GM19438 (cell line): ENCODE data around the gene SIK2.
"Not testable (repeated sequence)": the region's sequence is repeated elsewhere in the genome, so short reads cannot be mapped to it uniquely, and the experiment has no call there.

Source experiments
- ATAC-seq: cut with Tn5 transposase; IDR thresholded peaks from one replicate; pipeline ENCODE4 v1.9.1; 2021; ENCODE audit warnings: low read depth; ENCODE audit not compliant: unreplicated experiment

Gene SIK2

DNA sequence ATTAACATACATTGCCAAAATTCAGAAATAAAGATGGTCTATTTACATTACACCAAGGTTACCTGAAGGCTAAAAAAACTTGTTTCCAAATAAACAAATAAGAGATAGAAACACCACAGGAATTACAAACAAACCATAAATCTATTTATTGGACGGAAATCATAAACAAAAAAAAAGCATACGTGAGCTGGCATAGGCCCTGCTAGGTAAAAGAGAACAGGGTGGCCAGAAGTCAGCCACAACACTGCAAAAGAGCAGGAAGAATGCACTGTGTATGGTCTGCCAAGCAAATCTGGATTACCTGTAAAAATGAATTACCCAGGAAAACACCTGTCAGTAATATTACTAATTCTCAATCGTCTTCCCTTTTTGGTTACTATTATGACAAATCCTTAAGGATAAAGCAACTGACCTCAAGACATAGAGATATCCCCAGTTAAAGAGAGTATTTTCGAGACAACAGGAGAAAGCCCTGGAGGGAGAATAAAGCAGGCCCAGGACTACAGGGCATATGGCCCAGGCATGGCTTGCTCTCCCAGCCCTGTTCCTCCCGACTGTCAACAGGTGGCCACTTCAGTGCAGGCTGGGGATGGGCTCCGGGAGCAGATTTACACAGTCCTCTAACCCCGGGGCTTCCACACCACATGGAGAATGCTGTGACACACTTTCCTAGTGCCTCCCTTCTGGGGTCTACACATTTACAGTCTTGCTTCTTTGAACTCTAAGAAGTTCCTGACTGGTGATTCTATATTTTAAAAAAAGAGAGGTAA, 146.0 kb downstream of the SIK2 start:
- no peak for ATAC-seq

DNA sequence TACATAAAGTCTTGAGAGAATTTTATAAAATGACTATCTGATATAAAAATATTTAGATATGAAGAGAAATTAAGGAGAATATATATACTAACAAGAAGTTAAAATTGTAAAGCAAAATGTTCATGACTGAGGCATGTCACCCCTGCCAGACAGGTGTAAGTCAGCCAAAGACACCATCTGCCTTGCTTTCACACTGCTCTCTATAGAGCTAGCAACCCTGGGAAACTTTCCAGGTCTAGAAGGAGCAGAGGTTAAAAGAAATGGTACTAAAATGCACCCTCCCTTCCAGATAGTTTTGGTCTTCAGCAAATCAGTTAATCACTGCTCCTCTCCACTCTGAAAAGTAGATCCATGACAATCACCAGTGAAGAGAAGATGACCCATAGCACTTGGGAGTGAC, 147.4 kb downstream of the SIK2 start:
- ATAC-seq = no peak

DNA sequence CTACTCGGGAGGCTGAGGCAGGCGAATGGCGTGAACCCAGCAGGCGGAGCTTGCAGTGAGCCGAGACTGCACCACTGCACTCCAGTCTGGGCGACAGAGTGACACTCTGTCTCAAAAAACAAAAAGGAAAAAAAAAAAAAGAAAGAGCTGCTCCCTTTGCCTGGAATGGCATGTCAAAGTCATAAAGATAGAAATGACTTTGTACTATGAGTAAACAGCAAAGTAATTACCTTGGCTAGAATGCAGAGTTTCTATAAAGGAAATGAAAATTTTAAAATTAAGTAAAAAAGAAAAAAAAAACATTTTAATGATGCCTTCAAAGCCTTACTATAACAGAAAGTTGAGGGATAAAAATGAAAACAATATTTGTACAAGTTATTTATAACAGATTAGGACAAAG, 153.8 kb downstream of the SIK2 start:
- ATAC-seq = no peak

GRCh38 chr11:111759376-111759775, 157.1 kb downstream of the SIK2 start:
- no peak for ATAC-seq

DNA sequence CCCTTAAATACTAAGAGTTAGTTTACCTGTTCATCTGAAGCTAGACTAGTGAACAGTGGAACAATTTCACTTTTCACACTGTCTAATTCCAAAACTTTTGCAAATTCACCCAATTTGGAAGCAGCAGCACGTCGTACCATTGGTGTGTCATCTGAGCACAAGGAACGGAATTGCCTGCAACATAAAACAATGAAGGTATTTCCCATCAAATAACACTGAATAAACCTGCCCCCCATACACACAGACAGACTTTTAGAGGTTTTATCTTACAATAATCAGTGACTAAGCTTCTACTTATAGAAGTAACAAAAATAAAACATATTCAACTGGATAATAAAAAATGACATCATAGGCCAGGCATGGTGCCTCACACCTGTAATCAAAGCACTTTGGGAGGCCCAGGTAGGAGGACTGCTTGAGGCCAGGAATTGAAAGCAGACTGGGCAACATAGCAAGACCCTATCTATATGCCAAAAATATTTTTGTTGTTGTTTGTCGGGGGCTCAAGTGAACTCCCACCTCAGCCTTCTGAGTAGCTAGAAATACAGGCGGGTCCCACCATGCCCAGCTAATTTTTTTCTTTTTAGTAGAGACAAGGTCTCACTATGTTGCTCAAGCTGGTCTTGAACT, 157.6 kb downstream of the SIK2 start:
- no peak for ATAC-seq

- no peak for ATAC-seq
Measured at GRCh38 chr11:111761036-111761435, 158.8 kb downstream of the SIK2 start.

- no peak for ATAC-seq
Measured at GRCh38 chr11:111762526-111762925, 160.3 kb downstream of the SIK2 start.

DNA sequence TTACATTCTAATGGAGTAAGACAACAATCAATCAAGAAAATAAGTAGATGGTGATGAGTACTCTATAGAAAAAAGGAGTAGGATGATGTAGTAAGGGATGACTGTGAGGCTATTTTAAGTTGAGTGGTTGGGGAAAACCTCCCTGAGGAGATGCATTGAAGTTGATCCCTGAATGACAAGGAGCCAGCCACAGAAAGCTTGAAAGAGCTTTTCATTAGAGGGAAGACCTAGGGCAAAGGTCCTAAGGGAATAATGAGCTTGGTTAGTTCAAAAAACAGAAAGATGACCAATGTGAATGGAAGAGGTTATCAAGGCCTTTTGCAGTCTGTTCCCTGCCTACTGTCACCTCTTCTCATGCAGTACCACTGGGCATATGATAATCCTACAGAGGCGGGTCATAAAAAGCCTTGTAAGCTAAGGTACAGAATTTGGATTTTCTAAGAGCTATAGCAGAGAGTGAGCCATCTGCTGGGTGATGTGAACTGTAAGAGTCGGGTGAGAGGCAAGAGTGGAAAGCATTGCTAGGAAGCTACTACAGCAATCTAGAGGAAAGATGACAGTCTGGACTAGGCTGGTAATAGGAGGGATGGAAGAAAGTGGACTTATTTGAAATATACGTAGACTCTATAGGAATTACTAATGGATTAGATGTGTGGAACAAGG, 160.9 kb downstream of the SIK2 start:
- ATAC-seq = no peak

DNA sequence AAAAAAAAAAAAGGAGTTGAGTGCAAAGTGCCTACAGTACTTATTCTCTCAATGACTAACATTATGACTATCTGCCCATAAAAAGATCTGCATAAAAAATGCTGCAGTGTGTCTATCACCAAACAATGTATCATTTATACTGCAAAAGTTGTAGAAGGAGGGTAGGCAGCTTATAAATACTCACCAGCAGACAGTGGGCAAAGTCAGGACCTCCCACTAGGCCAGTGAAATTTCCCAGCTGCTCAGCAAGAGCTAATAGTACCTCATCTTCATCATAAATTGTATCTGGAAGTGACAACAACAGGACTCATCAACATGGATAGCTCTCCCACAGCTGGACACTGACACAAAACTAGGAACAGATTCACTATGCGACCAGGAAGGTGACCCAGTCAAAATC, 162.4 kb downstream of the SIK2 start:
- ATAC-seq = no peak

- ATAC-seq = peak; percentile 42
Measured at GRCh38 chr11:111765320-111765983, 163.2 kb downstream of the SIK2 start.

DNA sequence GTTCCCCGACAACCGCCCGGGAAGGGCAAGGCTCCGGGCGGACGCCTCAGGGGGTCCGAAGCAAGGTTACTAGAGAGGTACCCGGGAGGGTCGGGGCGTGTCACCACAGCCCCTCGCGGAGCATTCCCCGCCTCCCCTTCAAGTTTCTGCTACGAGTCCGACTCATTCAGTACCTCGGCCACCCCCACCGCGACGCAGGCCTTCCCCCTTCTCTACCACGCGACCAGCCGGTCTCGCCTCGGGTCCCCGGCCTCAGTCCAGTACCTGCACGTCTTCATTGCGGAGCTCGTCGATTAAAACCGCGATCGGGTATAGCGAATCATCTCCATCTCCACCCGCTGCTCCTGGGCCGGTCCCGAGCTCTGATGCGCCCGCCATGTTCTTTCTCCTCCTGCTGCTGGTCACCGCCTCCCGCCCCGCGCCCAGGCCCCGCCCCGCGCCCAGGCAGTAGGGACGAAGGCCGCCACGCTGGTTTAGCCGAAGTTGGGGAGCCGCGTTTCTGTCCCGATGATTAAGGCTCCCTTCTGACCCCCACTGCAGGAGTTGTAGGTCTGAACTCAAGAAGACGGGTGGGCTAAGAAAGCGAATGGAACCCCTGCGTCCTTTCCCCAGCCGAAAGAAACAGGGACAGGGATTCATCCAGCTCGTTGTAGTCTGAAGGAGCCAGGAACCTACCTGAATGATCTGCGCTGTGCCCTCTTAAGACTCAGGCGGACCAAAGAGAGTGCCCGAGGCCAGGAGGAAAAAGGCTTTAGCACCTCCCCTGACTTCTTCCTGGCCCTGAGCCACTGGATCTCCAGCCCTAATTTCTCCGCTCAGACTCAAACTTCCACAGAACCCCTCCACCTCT, 164.0 kb downstream of the SIK2 start, which contains the start of gene PPP2R1B:
Gene PPP2R1B (minus strand): TSS at position 406 of the 850 bp plus-strand sequence. CDS start 28 bp downstream, at position 378.
- peak; percentile 87 for ATAC-seq

- peak; percentile 2 for ATAC-seq
Measured at GRCh38 chr11:111766834-111767142, 164.5 kb downstream of the SIK2 start.

- no peak for ATAC-seq
Measured at GRCh38 chr11:111770581-111771134, 168.4 kb downstream of the SIK2 start.

DNA sequence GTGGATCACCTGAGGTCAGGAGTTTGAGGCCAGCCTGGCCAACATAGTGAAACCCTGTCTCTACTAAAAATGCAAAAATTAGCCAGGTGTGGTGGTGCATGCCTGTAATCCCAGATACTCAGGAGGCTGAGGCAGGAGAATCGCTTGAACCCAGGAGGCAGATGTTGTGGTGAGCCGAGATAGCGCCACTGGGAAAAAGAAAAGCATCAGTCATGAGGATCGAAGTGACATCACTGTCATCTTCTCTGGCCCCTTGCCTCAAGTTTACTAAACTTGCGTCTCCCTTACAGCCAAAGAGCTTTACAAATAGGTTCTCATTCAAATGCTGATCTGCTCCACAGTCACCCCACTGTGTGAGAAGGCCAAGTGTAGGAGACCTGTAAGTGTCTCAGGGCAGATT, 169.0 kb downstream of the SIK2 start:
- ATAC-seq = not testable (repeated sequence)

DNA sequence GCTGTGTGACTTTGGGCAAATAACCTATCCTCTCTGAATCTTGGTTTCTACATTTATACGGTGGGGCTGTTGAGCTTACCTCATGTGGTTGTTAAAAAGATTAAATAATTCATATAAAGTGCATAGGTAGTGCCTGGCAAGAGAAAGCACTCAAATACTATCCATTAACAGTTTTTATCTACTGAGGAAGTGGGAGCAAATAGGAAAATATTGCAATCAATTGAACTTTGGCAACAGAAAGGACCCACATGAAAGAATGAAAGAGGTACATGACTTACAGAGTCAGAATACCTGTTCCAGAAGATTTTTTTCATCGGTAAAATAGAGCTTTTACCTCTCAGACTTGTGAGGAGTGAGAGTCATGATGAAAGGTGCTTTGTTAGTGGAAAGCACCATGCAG, 170.3 kb downstream of the SIK2 start:
- ATAC-seq = no peak

- no peak for ATAC-seq
Measured at GRCh38 chr11:111774955-111775710, 172.9 kb downstream of the SIK2 start.

DNA sequence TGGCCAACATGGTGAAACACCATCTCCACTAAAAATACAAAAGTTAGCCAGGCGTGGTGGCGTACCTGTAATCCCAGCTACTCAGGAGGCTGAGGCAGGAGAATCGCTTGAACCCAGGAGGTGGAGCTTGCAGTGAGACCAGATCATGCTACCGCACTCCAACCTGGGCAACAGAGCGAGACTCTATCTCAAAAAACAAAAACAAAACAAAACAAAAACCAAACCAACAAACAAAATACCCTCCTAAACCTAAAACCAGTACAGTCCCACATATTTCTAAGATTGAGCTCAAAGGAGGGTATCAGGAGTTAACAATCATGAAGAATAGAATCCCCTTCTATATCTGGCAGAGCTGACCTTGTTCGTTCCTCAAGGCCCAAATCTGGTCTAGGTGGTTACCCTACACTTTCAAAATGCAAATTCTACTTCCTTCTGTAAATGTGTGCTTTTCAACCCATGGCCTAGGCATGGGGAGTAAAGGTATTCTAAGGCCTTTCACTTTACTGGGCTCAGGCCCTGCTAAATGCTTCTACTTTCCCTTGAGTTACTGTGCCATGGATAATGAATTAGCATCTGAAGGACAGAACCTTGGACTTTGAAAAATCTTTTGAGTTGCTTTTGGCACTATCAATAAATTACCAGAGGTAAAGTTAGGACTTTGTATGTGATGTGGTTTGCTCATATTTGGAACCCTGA, 174.3 kb downstream of the SIK2 start:
- peak; percentile 95 for ATAC-seq

DNA sequence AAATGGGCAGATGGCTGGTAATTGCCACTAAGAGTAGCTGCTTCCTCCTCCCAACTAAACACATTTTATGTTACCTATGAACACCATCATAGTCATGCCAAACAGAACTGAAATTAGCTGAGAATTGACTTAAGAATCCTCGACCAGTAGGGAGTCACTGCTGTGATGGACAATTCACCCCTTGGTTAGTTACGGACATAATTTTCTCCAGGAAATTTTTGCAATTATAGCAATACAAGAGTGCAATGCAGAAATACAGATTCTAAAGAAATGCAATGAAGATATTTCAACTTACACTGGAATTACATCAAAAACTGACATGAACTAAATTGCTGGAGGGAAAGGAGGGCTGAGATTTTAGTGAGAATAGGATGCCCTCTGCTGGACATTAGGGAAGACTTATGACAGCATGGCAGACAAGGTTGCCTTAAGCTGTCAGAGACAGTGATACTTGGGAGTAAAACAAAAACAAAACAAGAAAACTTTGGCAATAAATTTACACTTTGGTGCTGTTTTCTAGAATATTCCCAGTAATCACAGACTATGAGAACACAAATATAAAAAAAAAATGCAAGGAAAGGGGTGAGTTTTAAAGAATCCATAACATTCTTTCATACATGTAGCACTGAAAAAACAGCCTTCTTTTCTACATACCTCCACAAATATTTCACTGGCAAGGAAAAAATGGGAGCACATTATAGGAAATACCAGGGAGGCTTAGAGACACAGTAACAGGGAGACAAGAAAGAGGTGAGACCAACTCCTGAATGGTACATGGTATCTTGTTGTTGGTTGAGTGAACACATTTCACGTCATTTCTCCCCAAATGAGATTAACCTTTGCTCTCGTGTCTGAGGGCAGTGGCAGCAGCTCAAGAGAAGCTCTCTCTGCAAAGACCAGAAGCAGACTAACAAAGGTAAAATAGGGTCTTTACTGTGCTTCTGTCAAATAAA, 175.1 kb downstream of the SIK2 start:
- ATAC-seq = peak; percentile 42
